Stimulated activated naive B cell treated with anti-CD40 and anti-IgM and Interleukin-4, amounts not matched to agents 10 μg/mL and 1 μg/mL and 100 μg/mL, for 72 hours (primary cell): ENCODE results near the gene HDAC11.

Source experiments
- ATAC-seq, 2 donors: fragments of 150-1000 bp; cut with Tn5 transposase; replicated peaks; 2 replicates each; pipeline ENCODE4 v1.10.0; 2021; ENCODE audit warnings: moderate library complexity in 1 of 2
- DNase-seq: peaks from one replicate; pipeline ENCODE4 v3.0.0; 2021
- H3K27ac Mint-ChIP-seq: one replicate; pipeline ENCODE4 v1.8.0; 2022; ENCODE audit warnings: mild to moderate bottlenecking, mixed read lengths
- H3K27me3 Mint-ChIP-seq, 2 donors: one replicate each; pipeline ENCODE4 v1.8.0; 2022; ENCODE audit warnings: mixed read lengths in 2 of 2
- H3K36me3 Mint-ChIP-seq, 2 donors: one replicate each; pipeline ENCODE4 v1.8.0; 2022; ENCODE audit warnings: mixed read lengths in 2 of 2, mild to moderate bottlenecking in 1 of 2
- H3K4me1 Mint-ChIP-seq, 2 donors: one replicate each; pipeline ENCODE4 v1.8.0; 2022; ENCODE audit warnings: mixed read lengths in 2 of 2, mild to moderate bottlenecking in 1 of 2
- H3K4me3 Mint-ChIP-seq, 2 donors: one replicate each; pipeline ENCODE4 v1.8.0; 2022; ENCODE audit warnings: mild to moderate bottlenecking in 2 of 2, mixed read lengths in 2 of 2, moderate library complexity in 1 of 2
- H3K9me3 Mint-ChIP-seq, 2 donors: one replicate each; pipeline ENCODE4 v1.8.0; 2022; ENCODE audit warnings: mixed read lengths in 2 of 2, mild to moderate bottlenecking in 1 of 2

Gene HDAC11

DNA sequence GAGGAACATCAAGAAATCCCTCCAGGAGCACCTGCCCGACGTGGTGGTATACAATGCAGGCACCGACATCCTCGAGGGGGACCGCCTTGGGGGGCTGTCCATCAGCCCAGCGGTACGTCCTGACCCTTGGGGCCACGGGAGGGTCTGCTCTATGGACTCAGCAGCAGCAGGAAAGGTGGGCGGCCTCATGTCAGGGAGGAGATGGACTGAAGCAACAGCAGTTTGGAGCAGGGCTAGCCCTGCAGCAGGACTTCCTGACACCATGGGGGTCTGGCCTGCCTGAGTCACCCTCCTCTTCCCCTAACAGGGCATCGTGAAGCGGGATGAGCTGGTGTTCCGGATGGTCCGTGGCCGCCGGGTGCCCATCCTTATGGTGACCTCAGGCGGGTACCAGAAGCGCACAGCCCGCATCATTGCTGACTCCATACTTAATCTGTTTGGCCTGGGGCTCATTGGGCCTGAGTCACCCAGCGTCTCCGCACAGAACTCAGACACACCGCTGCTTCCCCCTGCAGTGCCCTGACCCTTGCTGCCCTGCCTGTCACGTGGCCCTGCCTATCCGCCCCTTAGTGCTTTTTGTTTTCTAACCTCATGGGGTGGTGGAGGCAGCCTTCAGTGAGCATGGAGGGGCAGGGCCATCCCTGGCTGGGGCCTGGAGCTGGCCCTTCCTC is 24.2 kb downstream of the HDAC11 start:
- H3K4me3 Mint-ChIP-seq = no peak overlapping the region
- no peaks in the 10 kb centered on the region for H3K4me1 Mint-ChIP-seq
- H3K27ac Mint-ChIP-seq = no peak overlapping the region
- H3K36me3 Mint-ChIP-seq = no peaks in the 10 kb centered on the region
- peaks cover 0 to 13% of the 10 kb centered on the region in 2 donors for H3K27me3 Mint-ChIP-seq
- ATAC-seq (no peak), DNase-seq (no peak)
- H3K9me3 Mint-ChIP-seq = no peaks in the 10 kb centered on the region

DNA sequence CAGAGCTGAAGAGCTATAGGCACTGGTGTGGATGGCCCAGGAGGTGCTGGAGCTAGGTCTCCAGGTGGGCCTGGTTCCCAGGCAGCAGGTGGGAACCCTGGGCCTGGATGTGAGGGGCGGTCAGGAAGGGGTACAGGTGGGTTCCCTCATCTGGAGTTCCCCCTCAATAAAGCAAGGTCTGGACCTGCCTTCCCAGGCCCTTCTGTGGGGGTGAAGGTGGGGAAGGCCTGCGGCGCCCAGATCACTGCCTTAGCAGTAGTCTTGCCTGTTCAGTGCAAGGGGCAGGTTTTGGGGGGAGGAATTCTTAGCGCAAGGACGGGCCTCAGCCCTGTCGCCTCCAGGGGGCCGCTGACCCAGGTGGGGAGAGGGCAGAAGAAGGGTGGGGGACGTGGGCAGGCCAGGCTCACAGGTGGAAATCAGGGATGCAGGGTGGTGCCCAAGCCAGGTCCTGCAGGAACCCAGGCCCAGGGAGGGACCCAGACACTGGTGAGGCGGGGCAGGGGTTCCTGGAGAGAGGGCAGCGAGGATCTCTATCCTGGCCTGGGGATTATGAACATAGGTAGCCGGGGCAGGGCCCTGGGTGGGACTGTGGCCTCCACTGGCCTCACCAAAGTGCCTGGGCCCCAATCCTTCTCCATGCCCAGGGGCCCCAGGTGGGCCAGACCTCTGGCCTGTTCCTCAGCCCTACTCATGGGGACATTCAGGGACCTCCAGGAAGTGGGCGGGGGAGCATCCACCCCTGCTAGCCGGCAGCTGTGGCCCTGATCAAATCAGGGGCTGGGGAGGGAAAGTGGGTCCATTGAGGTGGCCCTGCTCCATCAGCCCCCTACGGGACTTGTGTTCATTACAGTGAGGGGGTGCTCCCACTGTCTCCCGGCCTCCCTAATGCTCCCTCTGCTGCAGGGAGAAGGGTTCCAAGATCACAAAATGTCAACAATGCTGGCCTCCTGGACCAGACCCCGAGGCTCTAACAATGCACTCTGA is 25.3 kb downstream of the HDAC11 start:
- no peaks in the 10 kb centered on the region for H3K36me3 Mint-ChIP-seq
- no peak overlapping the region for H3K27ac Mint-ChIP-seq
- no peak overlapping the region for H3K4me3 Mint-ChIP-seq
- H3K9me3 Mint-ChIP-seq = no peaks in the 10 kb centered on the region
- peaks cover 0 to 13% of the 10 kb centered on the region in 2 donors for H3K27me3 Mint-ChIP-seq
- ATAC-seq (no peak), DNase-seq (no peak)
- no peaks in the 10 kb centered on the region for H3K4me1 Mint-ChIP-seq

DNA sequence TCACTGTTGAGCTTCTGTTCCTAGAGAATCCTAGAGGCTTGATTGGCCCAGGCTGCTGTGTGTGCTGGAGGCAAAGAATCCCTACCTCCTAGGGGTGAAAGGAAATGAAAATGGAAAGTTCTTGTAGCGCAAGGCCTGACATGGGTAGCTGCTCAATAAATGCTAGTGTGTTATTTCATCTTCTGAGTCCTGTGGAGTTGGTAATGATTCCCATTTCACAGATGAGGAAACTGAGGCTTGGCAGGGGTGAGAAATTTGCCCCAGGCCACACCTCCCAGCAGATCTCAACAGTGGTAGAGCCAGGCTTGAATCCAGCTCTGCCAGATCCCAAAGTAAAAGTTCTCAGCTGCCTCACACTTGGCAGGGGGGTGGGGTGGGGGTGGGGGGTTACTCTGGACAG is 26.1 kb downstream of the HDAC11 start:
- H3K4me1 Mint-ChIP-seq = no peaks in the 10 kb centered on the region
- DNase-seq = no peak
- H3K4me3 Mint-ChIP-seq = no peak overlapping the region
- H3K9me3 Mint-ChIP-seq = no peaks in the 10 kb centered on the region
- no peaks in the 10 kb centered on the region for H3K36me3 Mint-ChIP-seq
- no peak for ATAC-seq
- H3K27ac Mint-ChIP-seq = no peak overlapping the region
- H3K27me3 Mint-ChIP-seq = peaks cover 0 to 8% of the 10 kb centered on the region in 2 donors

DNA sequence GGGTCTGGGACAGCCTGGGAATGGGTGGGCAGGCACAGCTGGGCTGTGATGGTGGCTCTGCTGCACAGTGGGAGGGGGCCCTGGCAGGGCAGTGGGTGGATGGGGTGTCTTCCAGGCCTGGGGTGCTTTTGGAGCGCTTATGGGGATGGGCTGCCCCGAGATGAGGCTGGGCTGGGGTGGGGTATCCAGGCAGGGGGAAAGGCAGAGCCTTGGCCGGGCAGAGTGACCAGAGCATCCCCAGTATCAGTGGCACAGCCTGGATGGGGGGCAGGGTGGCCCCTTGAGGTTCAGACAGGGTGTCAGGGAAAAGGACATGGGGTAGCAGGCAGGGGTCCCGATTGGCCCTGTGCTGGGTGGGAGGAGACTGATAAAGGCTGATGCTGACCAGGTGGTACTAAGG is 26.6 kb downstream of the HDAC11 start:
- DNase-seq (no peak), ATAC-seq (no peak)

DNA sequence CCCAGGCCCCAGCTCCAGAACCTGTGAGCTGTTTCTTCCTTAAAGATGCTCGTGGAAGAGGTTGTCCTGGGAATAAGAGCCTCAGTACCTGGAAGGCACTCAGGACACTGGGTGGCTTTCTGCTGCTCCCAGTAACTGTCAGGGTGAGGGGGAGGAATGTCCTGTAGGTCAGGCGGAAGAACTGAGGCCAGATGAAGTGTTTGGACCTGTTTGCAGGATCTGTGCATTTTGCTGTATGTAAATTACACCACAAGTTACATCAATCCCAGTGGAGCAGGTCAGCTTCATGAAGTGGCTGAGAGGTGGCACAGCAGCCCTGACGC is 27.1 kb downstream of the HDAC11 start:
- H3K27ac Mint-ChIP-seq = no peak overlapping the region
- H3K4me3 Mint-ChIP-seq = no peak overlapping the region
- H3K9me3 Mint-ChIP-seq = no peaks in the 10 kb centered on the region
- H3K36me3 Mint-ChIP-seq = no peaks in the 10 kb centered on the region
- H3K27me3 Mint-ChIP-seq = peaks cover 0 to under 1% of the 10 kb centered on the region in 2 donors
- no peaks in the 10 kb centered on the region for H3K4me1 Mint-ChIP-seq
- DNase-seq (no peak), ATAC-seq (no peak)

More for the DNA sequence above, 26.6 kb downstream of the HDAC11 start:
- Mint-ChIP-seq H3K9me3 (no peaks in the 10 kb centered on the region), H3K4me1 (no peaks in the 10 kb centered on the region), H3K27ac (no peak overlapping the region), H3K36me3 (no peaks in the 10 kb centered on the region), H3K27me3 (peaks cover 0 to 6% of the 10 kb centered on the region in 2 donors), H3K4me3 (no peak overlapping the region)

DNA sequence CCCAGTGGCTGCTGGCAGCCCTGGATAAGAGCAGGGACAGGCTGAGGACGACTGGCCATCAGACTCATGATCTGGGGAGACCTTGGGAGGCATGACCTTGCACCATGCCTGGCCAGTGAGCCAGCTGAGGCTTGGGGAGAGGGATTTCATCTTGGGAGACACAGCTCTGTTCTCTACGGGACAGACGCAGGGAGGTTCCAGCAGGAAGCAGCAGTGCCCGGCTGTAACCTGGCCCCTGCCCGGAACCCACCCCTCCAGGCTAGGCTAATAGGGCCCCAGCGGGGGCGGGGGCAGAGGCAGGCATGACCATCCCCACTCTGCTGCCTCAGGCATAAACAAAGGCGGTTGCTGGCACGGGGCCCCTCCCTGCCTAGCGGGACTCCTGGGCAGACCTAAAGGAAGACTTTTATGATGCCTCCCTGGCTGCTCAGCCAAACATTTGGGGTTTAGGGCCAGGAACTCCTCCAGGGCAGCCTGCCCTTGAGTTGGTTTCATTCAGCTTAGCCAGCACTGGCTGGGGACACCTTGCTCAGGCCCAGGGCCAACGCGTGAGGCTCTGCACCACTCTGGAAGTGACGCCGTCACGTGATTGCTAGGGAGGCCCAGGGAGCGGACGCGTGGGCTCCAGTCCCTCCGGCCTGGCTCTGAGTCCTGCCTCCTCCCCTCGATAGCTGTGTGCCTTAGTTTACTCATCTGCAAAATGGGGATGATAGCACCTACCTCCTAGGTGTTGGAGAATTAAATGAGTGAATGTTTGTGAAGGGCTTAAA is 27.6 kb downstream of the HDAC11 start:
- H3K4me3 Mint-ChIP-seq = no peak overlapping the region
- H3K27me3 Mint-ChIP-seq = no peaks in the 10 kb centered on the region
- no peak for ATAC-seq
- H3K27ac Mint-ChIP-seq = no peak overlapping the region
- no peaks in the 10 kb centered on the region for H3K4me1 Mint-ChIP-seq
- H3K36me3 Mint-ChIP-seq = no peaks in the 10 kb centered on the region
- DNase-seq = no peak
- no peaks in the 10 kb centered on the region for H3K9me3 Mint-ChIP-seq

DNA sequence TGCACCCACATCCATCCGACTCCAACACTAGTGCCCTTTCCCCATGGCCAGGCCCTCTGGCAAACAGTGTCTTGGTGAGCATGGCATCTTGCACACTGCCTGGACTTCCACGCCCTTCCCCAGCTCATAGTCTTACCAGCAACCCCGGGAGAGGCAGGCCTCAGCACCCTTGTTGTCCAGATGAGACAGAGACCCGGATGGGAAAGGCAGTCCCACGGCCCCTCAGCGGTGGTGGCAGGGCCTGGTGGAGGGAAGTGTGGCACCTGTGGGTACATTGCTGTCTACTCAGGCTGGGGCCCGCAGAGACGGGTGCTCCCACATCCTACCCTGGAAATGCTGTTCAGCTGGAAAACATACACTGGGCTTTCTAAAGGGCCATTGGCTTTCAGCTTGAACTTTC is 28.4 kb downstream of the HDAC11 start:
- Mint-ChIP-seq H3K27me3 (no peaks in the 10 kb centered on the region), H3K4me3 (no peak overlapping the region), H3K4me1 (no peaks in the 10 kb centered on the region), H3K36me3 (no peaks in the 10 kb centered on the region), H3K9me3 (no peaks in the 10 kb centered on the region), H3K27ac (no peak overlapping the region)
- DNase-seq = no peak
- no peak for ATAC-seq

DNA sequence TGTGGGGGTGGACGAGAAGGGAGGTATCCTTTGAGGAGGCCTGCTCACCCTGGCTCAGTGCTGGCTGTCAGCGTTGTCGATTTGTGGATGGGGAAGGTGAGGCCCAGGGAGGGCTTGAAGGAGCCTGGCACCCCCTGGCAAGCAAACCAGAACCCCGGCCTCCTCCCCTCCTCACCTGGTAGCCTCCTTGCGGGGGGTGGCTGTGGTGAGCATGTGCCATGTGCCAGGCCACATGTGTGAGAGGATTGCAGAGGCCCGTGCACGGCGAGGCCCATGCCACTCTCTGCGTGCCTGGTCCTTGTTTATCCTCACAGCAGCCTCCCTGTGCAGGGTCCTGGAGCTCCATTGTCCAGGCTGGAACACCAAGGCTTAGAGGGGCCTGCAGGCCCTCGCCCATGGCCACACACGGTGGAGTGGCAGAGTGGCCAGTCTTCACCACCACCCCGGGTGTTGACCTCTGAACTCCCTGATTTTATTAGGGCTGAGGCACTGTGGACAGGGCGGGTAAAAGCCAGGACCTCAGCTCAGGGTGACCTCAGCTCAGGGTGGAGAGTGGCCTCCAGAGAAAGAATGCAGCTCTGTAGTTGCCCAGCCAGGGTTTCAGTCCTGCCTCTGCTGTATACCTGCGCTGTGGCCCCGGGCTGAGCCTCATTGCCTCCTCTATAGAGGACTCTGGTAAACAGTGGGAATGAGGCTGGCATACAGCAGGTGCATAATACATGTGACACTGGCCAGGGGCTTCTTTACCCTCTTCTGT is 29.1 kb downstream of the HDAC11 start:
- Mint-ChIP-seq H3K9me3 (no peaks in the 10 kb centered on the region), H3K27ac (no peak overlapping the region), H3K27me3 (no peaks in the 10 kb centered on the region), H3K4me1 (no peaks in the 10 kb centered on the region), H3K4me3 (no peak overlapping the region), H3K36me3 (no peaks in the 10 kb centered on the region)
- ATAC-seq = no peak
- DNase-seq = no peak

DNA sequence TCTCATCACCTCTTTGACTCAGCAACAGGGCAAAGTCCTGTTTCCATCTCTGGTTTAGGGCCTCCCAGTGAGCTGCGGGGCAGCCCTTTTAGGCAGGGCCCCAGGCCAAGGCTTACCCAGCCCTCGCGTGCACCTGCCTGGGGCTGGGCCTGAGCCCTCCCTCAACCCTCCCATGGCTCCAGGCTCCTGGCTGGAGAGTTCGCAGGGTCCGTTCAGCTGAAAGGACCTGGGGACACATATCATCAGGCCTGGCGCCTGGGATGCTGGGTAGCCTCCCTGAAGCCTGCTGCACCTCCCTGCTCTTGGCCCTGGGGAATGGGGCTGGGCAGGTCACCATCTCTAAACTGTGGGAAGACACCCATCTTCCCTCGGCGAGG is 29.7 kb downstream of the HDAC11 start:
- Mint-ChIP-seq H3K9me3 (no peaks in the 10 kb centered on the region), H3K4me1 (no peaks in the 10 kb centered on the region), H3K36me3 (no peaks in the 10 kb centered on the region), H3K4me3 (no peak overlapping the region), H3K27ac (no peak overlapping the region), H3K27me3 (no peaks in the 10 kb centered on the region)
- ATAC-seq (no peak), DNase-seq (no peak)

DNA sequence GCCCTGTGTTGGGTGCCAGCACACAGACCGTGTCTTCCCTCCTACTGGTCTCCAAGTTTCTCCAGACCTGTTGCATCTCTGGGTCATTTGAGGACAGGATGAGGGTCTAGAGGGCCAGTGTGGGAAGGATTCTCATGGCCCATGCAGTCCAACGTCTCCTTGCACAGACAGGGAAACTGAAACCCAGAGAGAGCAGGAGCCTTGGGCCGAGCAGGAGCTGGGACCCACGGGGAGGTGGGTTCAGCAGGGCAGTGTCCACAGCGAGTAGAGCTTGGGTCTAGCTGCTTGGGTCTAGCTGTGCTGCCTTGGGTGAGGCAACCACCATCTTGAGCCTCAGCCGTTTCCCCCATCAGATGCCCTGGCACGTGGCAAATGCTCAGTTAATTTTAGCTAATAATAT is 32.3 kb downstream of the HDAC11 start:
- no peaks in the 10 kb centered on the region for H3K36me3 Mint-ChIP-seq

DNA sequence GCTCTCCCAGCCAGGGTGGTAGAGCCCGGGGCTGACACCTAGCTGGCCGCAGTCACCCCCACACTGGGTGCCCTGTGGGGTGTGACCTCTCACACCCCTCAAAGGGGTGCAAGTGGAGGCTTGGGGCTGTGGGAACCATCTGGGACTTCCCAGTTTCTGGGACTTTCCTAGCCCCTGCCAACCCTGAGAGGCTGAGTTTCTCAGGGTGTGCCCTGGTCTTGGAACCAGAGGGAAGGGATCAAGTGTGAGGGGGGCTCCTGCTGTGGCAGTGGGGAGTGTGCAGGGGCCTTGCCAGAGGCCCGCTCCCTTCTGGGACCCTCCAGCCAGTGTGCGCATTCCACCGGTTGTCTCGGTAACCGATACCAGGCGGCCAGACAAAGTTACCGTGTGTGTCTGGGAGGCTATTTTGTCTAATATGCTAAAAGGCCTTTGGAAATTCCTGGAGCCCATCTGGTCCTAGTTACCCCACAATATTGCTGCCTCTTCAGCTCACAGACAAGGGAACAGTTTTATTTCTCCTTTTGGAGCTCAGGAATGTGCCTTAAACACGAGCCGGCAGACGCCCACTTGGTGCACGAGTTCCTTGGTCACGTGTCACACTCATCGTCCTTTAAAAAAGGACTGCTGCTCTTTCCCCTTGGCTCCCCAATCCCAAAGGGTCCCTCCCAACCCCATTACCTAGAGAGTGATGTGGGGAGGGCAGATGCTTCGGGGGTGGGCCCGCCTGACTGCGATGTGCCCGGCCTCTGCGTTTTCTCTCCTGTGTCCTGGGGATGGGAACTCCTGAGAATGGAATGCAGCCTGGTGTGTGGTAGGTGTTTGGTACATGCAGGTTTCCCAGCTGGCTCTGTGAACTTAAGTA is 33.2 kb downstream of the HDAC11 start:
- no peak overlapping the region for H3K4me3 Mint-ChIP-seq
- DNase-seq (no peak), ATAC-seq (no peak)
- H3K9me3 Mint-ChIP-seq = no peaks in the 10 kb centered on the region
- H3K27ac Mint-ChIP-seq = no peak overlapping the region
- no peaks in the 10 kb centered on the region for H3K36me3 Mint-ChIP-seq
- no peaks in the 10 kb centered on the region for H3K4me1 Mint-ChIP-seq
- H3K27me3 Mint-ChIP-seq = no peaks in the 10 kb centered on the region

More for the DNA sequence above, 32.3 kb downstream of the HDAC11 start:
- ATAC-seq = no peak
- H3K27ac Mint-ChIP-seq = no peak overlapping the region
- no peaks in the 10 kb centered on the region for H3K9me3 Mint-ChIP-seq
- H3K4me3 Mint-ChIP-seq = no peak overlapping the region
- no peaks in the 10 kb centered on the region for H3K4me1 Mint-ChIP-seq
- DNase-seq = no peak
- no peaks in the 10 kb centered on the region for H3K27me3 Mint-ChIP-seq

DNA sequence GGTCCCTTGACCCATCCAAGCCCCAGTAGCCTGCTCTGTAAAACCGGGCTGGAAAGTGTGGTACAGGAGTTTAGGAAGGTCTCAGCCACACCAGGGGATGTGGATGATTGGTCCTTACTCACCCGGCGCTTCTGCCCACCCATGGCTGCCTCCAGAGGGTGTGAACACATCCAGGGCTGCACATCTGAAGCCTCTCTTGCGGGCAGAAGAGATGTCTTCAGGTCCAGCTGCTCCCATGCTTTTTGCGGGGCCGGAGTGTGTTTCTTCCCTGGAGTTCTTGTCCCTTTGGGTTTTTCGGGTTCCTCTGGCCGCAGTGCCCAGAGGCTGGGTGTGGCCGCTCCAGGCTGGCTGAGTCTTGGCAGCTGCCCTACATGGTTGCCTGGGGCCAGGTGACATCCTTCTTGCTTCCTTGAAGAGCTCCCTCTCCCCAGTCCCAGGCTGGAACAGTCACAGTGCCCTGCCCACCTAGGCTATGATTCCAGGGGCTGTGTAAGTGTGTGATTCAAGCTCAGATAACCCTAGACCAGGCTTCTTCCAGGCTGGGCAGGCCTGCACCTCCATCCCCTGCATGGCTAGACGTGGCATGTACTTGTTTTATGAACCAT is 33.9 kb downstream of the HDAC11 start:
- DNase-seq = no peak
- Mint-ChIP-seq H3K9me3 (no peaks in the 10 kb centered on the region), H3K4me1 (no peaks in the 10 kb centered on the region), H3K36me3 (no peaks in the 10 kb centered on the region), H3K27ac (no peak overlapping the region), H3K4me3 (no peak overlapping the region), H3K27me3 (no peaks in the 10 kb centered on the region)
- no peak for ATAC-seq
